ENCODE results near the gene CHMP2A. TPM values are rescaled to one million over a fixed set of nuclear protein-coding genes. Genes with fewer than 3 reads are reported as not detected.

CHMP2A gene
- total and polyA plus RNA-seq, 10 of the 15 experiments (the other 5 are each of a cell fraction or from before 2014, with no cell fraction given), result 69.5 to 172 (median 109) TPM

GRCh38 chr19:58586133-58586765 lies 31.3 kb upstream of the CHMP2A start:
- DNase-seq (ENCODE audit: low read depth, low spot score), result no peak
- intact Hi-C loops (cut with micrococcal nuclease; ENCODE audit: unreplicated experiment) (no loop called here), in situ Hi-C loops (cut with MboI) (no loop called here)
- Histone ChIP-seq H3K36me3 (ENCODE audit: control insufficient read depth in 2 of 2, insufficient read depth in 2 of 2, low read length in 1 of 2) (peaks cover 0 to 4% of the 10 kb centered on the region in 2 experiments; a peak in 3 of 4 replicates), H3K4me3 (no peak overlapping the region), H2AFZ (ENCODE audit: control insufficient read depth, low read depth, low read length) (no peak overlapping the region), H3K27me3 (replicated peaks in 1 of 2; ENCODE audit: control insufficient read depth in 2 of 2, insufficient read depth in 2 of 2, low read length in 1 of 2) (no peaks in the 10 kb centered on the region), H3K4me2 (ENCODE audit: control insufficient read depth, insufficient read depth) (no peak overlapping the region), H3K4me1 (ENCODE audit: control insufficient read depth, insufficient read depth, low read length) (peaks cover 4% of the 10 kb centered on the region; the same call in 1 of the 2 replicates), H3K27ac (ENCODE audit: control insufficient read depth, insufficient read depth) (no peak overlapping the region), H4K20me1 (ENCODE audit: control insufficient read depth, insufficient read depth) (no peaks in the 10 kb centered on the region), H3K79me2 (ENCODE audit: control insufficient read depth, insufficient read depth, low read length) (no peaks in the 10 kb centered on the region), H3K9ac (ENCODE audit: control insufficient read depth, insufficient read depth, low read length) (no peak overlapping the region), H3K9me3 (replicated peaks; ENCODE audit: control insufficient read depth, insufficient read depth, low read length) (no peaks in the 10 kb centered on the region)
- TF ChIP-seq BACH1 (IDR thresholded peaks at IDR 0.05; ENCODE audit: borderline replicate concordance) (no peak), NR2F1 (conservative IDR thresholded peaks at IDR 0.05) (peak; percentile 60; the same call in 1 of the 2 replicates)
- no peak for ATAC-seq
- WGBS (ENCODE audit: insufficient coverage, insufficient replicate concordance, low lambda C conversion rate, missing lambda C conversion rate), result 98% methylated on average over 4 of the region's 4 CpGs
- POLR2A ChIA-PET, result no interaction called here
- SMC1A ChIA-PET (ENCODE audit: uncharacterized antibody, unreplicated experiment), result no interaction called here
- CTCF ChIA-PET, result interaction anchor here (1.2 kb wide), 1 partner anchor 11 kb away, joined by 3 read pairs; no protein-coding TSS in a partner anchor
- BruUV-seq (replicated peaks), result no TSS peak
- FAIRE-seq, result no peak
- RAD21 ChIA-PET (ENCODE audit: unreplicated experiment), result interaction anchor here (0.8 kb wide), 1 partner anchor 66 kb away, joined by 3 read pairs; the partner anchor contains the start of gene ZBTB45

GRCh38 chr19:58585442-58586132 lies 30.7 kb upstream of the CHMP2A start:
- ChIA-PET RAD21 (ENCODE audit: unreplicated experiment) (interaction anchor here (0.8 to 1.3 kb wide), 2 partner anchors 10 to 66 kb away, joined by 3 read pairs; partner anchors contain the start of gene ZBTB45), CTCF (interaction anchor here (1.2 to 1.4 kb wide), 3 partner anchors 10 to 71 kb away, joined by 3 read pairs; no protein-coding TSS in a partner anchor), POLR2A (interaction anchor here (1.0 to 1.7 kb wide), 2 partner anchors 9 to 24 kb away, joined by 3 read pairs; no protein-coding TSS in a partner anchor), SMC1A (ENCODE audit: uncharacterized antibody, unreplicated experiment) (interaction anchor here (1.7 kb wide), 1 partner anchor 72 kb away, joined by 3 read pairs; no protein-coding TSS in a partner anchor)
- ATAC-seq, result no peak
- Histone ChIP-seq H3K79me2 (ENCODE audit: control insufficient read depth, insufficient read depth, low read length) (no peaks in the 10 kb centered on the region), H3K27me3 (replicated peaks in 1 of 2; ENCODE audit: control insufficient read depth in 2 of 2, insufficient read depth in 2 of 2, low read length in 1 of 2) (no peaks in the 10 kb centered on the region), H4K20me1 (ENCODE audit: control insufficient read depth, insufficient read depth) (no peaks in the 10 kb centered on the region), H3K27ac (ENCODE audit: control insufficient read depth, insufficient read depth) (no peak overlapping the region), H3K4me2 (ENCODE audit: control insufficient read depth, insufficient read depth) (peak overlapping the region; percentile 55; the same call in 1 of the 2 replicates), H3K9ac (ENCODE audit: control insufficient read depth, insufficient read depth, low read length) (no peak overlapping the region), H2AFZ (ENCODE audit: control insufficient read depth, low read depth, low read length) (no peak overlapping the region), H3K4me1 (ENCODE audit: control insufficient read depth, insufficient read depth, low read length) (peaks cover 4% of the 10 kb centered on the region; the same call in 1 of the 2 replicates), H3K9me3 (replicated peaks; ENCODE audit: control insufficient read depth, insufficient read depth, low read length) (no peaks in the 10 kb centered on the region), H3K36me3 (ENCODE audit: control insufficient read depth in 2 of 2, insufficient read depth in 2 of 2, low read length in 1 of 2) (peaks cover 0 to 4% of the 10 kb centered on the region in 2 experiments; a peak in 3 of 4 replicates), H3K4me3 (no peak overlapping the region)
- intact Hi-C loops (cut with micrococcal nuclease; ENCODE audit: unreplicated experiment) (no loop called here), in situ Hi-C loops (cut with MboI) (no loop called here)
- WGBS (ENCODE audit: insufficient coverage, insufficient replicate concordance, low lambda C conversion rate, missing lambda C conversion rate), result 83% methylated on average over 5 of the region's 6 CpGs
- FAIRE-seq, result no peak
- no peak for DNase-seq (ENCODE audit: low read depth, low spot score)
- BruUV-seq (replicated peaks), result no TSS peak
- TF ChIP-seq EGR1 (IDR thresholded peaks at IDR 0.05; ENCODE audit: borderline replicate concordance in 1 of 2, low read depth in 2 of 2, low read length in 2 of 2), result no peak
- no peak for TF ChIP-seq LARP7 (IDR thresholded peaks at IDR 0.05)
- TF ChIP-seq ZNF217 (IDR thresholded peaks at IDR 0.05), result no peak
- no peak for TF ChIP-seq NR2C2 (IDR thresholded peaks at IDR 0.05; ENCODE audit: borderline replicate concordance, control insufficient read depth, insufficient read length, low read depth)
- no peak for TF ChIP-seq E4F1 (IDR thresholded peaks at IDR 0.05; ENCODE audit: borderline replicate concordance, partially characterized antibody)
- TF ChIP-seq STAT1 (conservative IDR thresholded peaks at IDR 0.05), result no peak
- no peak for TF ChIP-seq NR2F1 (conservative IDR thresholded peaks at IDR 0.05)
- TF ChIP-seq USF2 (IDR thresholded peaks at IDR 0.05; ENCODE audit: borderline replicate concordance, low read depth, low read length), result no peak
- no peak for TF ChIP-seq NBN (IDR thresholded peaks at IDR 0.05)

All from GM12878 (cell line).